Gastroesophageal sphincter (tissue), 4 donors: ENCODE data around the gene RHEX. TPM values are rescaled to one million over a fixed set of nuclear protein-coding genes. Genes with fewer than 3 reads are reported as not detected.

ENCODE experiments used
- ATAC-seq: fragments of 150-250 bp; one replicate; pipeline ENCODE4 v1.9.1; 2016; ENCODE audit warnings: mild to moderate bottlenecking, moderate library complexity
- H3K27ac ChIP-seq, 4 donors: fragments of 200-600 bp; sonication (generic) in 3 of 4; 1 replicate in 3 of 4; 2 replicates in 1 of 4; pipeline ENCODE4 v1.5.1; 2016 to 2019
- H3K27me3 ChIP-seq: fragments of 200-600 bp; sonication (generic); one replicate; pipeline ENCODE4 v1.5.1; 2019
- H3K36me3 ChIP-seq, 2 donors: fragments of 200-600 bp; sonication (generic); one replicate each; pipeline ENCODE4 v1.5.1; 2019; ENCODE audit warnings: control low read depth in 1 of 2
- H3K4me1 ChIP-seq, 3 donors: fragments of 200-600 bp; sonication (generic); 1 replicate in 2 of 3; 2 replicates in 1 of 3; pipeline ENCODE4 v1.5.1; 2016 to 2019; ENCODE audit warnings: control low read depth in 2 of 3
- H3K4me3 ChIP-seq, 2 donors: fragments of 200-600 bp; sonication (generic); one replicate each; pipeline ENCODE4 v1.5.1; 2019; ENCODE audit warnings: mild to moderate bottlenecking in 1 of 2, moderate library complexity in 1 of 2
- H3K9me3 ChIP-seq, 3 donors: fragments of 200-600 bp; sonication (generic); one replicate each; pipeline ENCODE4 v1.5.1; 2017 to 2019; ENCODE audit warnings: control low read depth in 2 of 3
- CTCF ChIP-seq, 4 experiments: fragments of 200-600 bp in 2 of 4; fragments of 450-650 bp in 2 of 4; sonication (generic) in 1 of 4; IDR thresholded peaks; one replicate each; pipeline ENCODE4 v1.5.1; 2017 to 2019; ENCODE audit warnings: antibody characterized with exemption in 4 of 4, mild to moderate bottlenecking in 2 of 4, moderate library complexity in 2 of 4
- EP300 ChIP-seq: sonication (generic); formaldehyde crosslinking; IDR thresholded peaks from one replicate; pipeline ENCODE4 v1.6.1; 2017; ENCODE audit warnings: antibody characterized with exemption, mild to moderate bottlenecking
- POLR2A ChIP-seq, 2 donors: fragments of 450-650 bp; IDR thresholded peaks; one replicate each; pipeline ENCODE4 v1.6.1; 2017; ENCODE audit warnings: antibody characterized with exemption in 2 of 2, mild to moderate bottlenecking in 2 of 2, moderate library complexity in 1 of 2
- POLR2AphosphoS5 ChIP-seq: sonication (generic); formaldehyde crosslinking; IDR thresholded peaks from one replicate; pipeline ENCODE4 v1.6.1; 2017; ENCODE audit warnings: antibody characterized with exemption
- WGBS, 2 donors: methylation state at CpG; one replicate each; pipeline ENCODE4 v1.1.5; 2018; ENCODE audit warnings: low coverage in 1 of 2; 5-methylcytosine and 5-hydroxymethylcytosine counted together
- total RNA-seq, 4 donors: library from RNA; depleted of rRNA; stranded (reverse); fragments of >200 nt; gene quantifications; one replicate each; pipeline ENCODE4 v1.1.0, GENCODE V29; 2016

The RHEX gene
- total RNA-seq, 4 donors from 2014 or later, result 3.5 to 6.8 (median 5.0) TPM

- H3K4me1 ChIP-seq, result peaks cover 0 to 3% (median 0%) of the 10 kb centered on the region in 3 donors
- 86 to 100% methylated on average over 1 to 3 of the region's 3 CpGs for WGBS, 2 donors
- no peak overlapping the region for H3K27ac ChIP-seq
- TF ChIP-seq POLR2A (IDR thresholded peaks at IDR 0.05) (no peak), CTCF (IDR thresholded peaks at IDR 0.05) (no peak), POLR2AphosphoS5 (no peak), EP300 (no peak)
- no peak for ATAC-seq
- H3K27me3 ChIP-seq, result peaks cover 3% of the 10 kb centered on the region
- no peaks in the 10 kb centered on the region for H3K9me3 ChIP-seq
- no peaks in the 10 kb centered on the region for H3K36me3 ChIP-seq
- H3K4me3 ChIP-seq, result no peak overlapping the region
Measured at GRCh38 chr1:206110820-206111219, 57.8 kb downstream of the RHEX start.

- WGBS, 2 donors, result 80 to 92% methylated on average over 5 to 6 of the region's 6 CpGs
- ATAC-seq, result no peak
- H3K9me3 ChIP-seq, result no peaks in the 10 kb centered on the region
- no peaks in the 10 kb centered on the region for H3K36me3 ChIP-seq
- H3K27ac ChIP-seq, result no peak overlapping the region
- H3K27me3 ChIP-seq, result peaks cover 6% of the 10 kb centered on the region
- H3K4me3 ChIP-seq, result no peak overlapping the region
- TF ChIP-seq POLR2AphosphoS5, result no peak
- no peak for TF ChIP-seq POLR2A (IDR thresholded peaks at IDR 0.05)
- TF ChIP-seq CTCF (IDR thresholded peaks at IDR 0.05), result no peak
- no peak for TF ChIP-seq EP300
- peaks cover 0 to 1% (median 0%) of the 10 kb centered on the region in 3 donors for H3K4me1 ChIP-seq
Measured at GRCh38 chr1:206111271-206111927, 58.4 kb downstream of the RHEX start.

GRCh38 chr1:206112600-206113301, 59.8 kb downstream of the RHEX start:
- no peak for ATAC-seq
- Histone ChIP-seq H3K36me3 (no peaks in the 10 kb centered on the region), H3K27ac (no peak overlapping the region), H3K27me3 (peaks cover 17% of the 10 kb centered on the region), H3K4me3 (no peak overlapping the region), H3K4me1 (peaks cover 0 to 12% (median 8%) of the 10 kb centered on the region in 3 donors), H3K9me3 (no peaks in the 10 kb centered on the region)
- TF ChIP-seq EP300 (no peak), CTCF (IDR thresholded peaks at IDR 0.05) (no peak), POLR2AphosphoS5 (no peak), POLR2A (IDR thresholded peaks at IDR 0.05) (no peak)
- WGBS, 2 donors, result 78 to 80% methylated on average over 4 to 8 of the region's 9 CpGs

GRCh38 chr1:206114692-206115640, 62.0 kb downstream of the RHEX start:
- TF ChIP-seq POLR2A (IDR thresholded peaks at IDR 0.05) (no peak), POLR2AphosphoS5 (no peak), EP300 (no peak), CTCF (IDR thresholded peaks at IDR 0.05) (no peak)
- Histone ChIP-seq H3K4me3 (no peak overlapping the region), H3K27ac (no peak overlapping the region), H3K9me3 (no peaks in the 10 kb centered on the region), H3K4me1 (peaks cover 0 to 15% (median 8%) of the 10 kb centered on the region in 3 donors), H3K27me3 (peaks cover 30% of the 10 kb centered on the region), H3K36me3 (no peaks in the 10 kb centered on the region)
- WGBS, 2 donors, result 81 to 98% methylated on average over 5 to 6 of the region's 6 CpGs
- ATAC-seq, result no peak
